GM18870 (cell line): Measurements from ENCODE around the gene PFDN2.

ENCODE experiments used
- ATAC-seq: cut with Tn5 transposase; IDR thresholded peaks from one replicate; pipeline ENCODE4 v1.9.1; 2021; ENCODE audit warnings: moderate library complexity; ENCODE audit not compliant: unreplicated experiment

Gene PFDN2

DNA sequence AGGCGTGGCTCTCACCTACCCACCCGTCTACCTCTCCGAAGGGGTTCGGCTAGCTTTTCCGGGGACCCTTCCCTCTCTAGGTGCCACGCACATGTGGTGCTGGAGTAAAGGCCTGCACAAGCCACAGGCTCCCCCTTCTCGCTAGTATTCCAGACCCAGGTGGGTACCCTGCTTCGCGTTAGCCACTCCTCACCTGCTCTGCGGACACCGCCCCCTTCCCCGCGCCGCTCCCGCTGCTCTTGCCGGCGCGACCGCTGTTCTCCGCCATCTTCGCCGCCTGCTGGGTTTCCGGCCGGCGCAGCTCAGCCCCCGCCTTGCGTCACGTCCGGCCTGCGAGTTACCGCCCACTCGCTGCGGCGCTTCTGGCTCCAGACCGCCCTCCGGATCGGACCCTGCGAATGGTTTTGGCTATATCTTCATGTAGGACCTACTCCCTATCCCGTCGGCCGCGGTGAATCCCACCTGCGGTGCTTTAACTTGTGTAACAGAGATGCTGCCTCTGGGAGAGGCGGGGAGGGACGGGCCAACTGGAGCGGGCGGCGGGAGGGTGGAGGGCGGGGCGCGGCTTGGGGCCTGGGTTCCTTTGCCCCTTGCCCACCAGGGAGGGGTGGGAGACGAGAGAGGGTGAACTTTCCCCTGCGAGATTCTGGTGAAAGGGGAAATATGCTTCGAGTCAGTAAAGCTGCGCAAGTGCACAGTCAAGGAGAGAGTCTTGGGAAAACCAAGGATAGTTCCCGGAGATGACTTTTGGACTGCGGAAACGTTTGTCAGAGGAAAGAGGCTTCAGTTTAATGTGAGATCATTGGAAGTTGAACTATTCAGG lies at the start of gene PFDN2, which contains the start of gene NIT1:
Gene PFDN2 (minus strand): TSS at position 279 of the 823 bp plus-strand sequence. CDS start 11 bp downstream, at position 268.
Gene NIT1 (plus strand): TSS at position 347 of the 823 bp plus-strand sequence. CDS start 72 bp downstream, at position 419.
- peak; percentile 53 for ATAC-seq

- ATAC-seq: no peak
Measured at GRCh38 chr1:161166669-161167548, 49.1 kb upstream of the PFDN2 start.

DNA sequence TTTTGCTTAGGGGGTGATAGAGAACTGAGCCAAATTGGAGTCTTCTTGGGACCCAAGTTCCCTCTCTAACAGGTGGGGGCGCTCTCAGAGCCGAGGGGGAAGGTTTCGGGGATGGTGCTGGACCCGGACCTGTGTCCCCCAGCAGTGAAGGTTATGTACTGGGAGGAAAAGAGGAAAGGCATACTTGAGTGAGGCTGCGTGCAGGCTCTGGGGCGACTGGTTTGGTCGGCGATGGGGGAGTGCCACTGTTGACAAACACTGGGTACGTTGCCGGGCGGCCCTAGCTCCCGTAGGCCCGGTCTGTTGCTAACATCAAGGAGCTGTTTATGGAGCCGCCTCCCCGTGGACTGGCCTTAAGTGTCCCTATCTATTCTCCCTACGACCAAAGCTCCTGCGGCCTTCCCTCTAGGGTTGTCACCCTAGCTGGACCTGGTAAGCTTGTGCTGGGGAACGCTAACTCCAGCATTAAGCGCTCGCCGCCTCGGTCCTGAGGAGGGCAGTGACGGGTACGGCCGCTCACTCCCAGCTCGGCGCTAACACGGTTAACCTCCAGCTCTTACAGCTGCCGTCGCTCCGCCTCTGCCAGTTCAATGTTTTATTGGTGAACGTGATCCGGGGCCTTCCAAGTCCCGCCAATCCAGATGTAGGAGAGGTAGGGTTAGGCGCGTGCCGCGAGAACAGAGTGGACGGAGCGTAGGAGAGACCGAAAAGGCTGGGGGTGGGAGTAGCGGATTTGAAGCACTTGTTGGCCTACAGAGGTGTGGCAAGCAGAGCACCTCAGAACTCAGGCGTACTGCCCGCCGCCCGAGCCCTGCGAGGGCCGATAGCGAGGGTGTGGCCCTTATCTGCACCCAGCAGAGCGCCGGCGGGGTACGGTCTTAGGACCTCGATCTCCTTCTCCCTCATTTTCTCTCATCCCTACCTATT lies 48.2 kb upstream of the PFDN2 start, which contains the start of gene PPOX:
Gene PPOX (plus strand): TSS at position 685 of the 927 bp plus-strand sequence. CDS start 422 bp downstream, outside the sequence.
- ATAC-seq: peak; percentile 90

DNA sequence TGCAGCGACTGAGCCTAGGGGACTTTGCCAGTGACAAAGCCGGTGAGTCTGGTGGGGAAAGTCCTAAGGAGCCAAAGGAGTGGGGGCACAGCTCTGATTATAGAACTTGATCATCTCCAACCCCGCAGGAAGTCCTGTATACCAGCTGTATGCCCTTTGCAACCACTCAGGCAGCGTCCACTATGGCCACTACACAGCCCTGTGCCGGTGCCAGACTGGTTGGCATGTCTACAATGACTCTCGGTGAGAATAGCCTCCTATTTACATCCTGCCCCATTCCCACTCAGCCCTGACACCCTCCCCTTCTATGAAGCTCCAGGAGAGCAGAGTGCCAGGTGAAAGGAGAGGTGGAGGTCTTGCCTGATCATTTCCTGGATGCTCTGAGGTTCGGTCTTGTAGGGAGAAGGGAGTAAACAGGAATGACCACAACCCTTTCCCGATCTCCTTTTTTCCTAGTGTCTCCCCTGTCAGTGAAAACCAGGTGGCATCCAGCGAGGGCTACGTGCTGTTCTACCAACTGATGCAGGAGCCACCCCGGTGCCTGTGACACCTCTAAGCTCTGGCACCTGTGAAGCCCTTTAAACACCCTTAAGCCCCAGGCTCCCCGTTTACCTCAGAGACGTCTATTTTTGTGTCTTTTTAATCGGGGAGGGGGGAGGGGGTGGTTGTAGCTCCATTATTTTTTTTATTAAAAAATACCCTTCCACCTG lies 47.2 kb upstream of the PFDN2 start:
- ATAC-seq: no peak

DNA sequence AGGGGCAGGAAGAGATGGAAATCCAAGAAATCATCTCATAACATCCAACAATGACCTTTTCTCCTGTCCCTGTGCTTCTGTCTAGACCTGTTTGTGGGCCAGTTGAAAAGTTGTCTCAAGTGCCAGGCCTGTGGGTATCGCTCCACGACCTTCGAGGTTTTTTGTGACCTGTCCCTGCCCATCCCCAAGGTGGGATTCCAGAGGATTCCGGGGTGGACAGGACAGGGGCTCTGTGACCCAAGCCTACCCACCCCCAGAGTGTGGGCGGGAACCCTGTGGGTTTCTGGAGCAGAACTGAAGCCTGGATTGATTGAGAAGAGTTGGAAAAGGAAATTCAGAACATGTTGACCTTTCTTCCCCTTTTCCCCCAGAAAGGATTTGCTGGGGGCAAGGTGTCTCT lies 46.0 kb upstream of the PFDN2 start:
- ATAC-seq: no peak

DNA sequence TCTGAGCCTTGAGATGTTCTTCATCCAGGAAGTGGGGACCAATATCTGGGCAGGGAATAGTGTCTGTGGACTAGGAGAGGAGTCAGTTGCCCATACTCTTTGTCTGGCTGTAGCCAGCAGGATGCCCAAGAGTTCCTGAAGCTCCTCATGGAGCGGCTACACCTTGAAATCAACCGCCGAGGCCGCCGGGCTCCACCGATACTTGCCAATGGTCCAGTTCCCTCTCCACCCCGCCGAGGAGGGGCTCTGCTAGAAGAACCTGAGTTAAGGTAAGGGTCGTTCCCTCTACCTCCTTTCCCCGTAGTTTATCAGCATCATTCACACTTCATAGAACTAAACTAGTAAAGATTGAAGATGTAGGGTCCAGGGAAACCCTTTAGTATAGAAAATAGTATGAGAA lies 45.0 kb upstream of the PFDN2 start:
- no peak for ATAC-seq

DNA sequence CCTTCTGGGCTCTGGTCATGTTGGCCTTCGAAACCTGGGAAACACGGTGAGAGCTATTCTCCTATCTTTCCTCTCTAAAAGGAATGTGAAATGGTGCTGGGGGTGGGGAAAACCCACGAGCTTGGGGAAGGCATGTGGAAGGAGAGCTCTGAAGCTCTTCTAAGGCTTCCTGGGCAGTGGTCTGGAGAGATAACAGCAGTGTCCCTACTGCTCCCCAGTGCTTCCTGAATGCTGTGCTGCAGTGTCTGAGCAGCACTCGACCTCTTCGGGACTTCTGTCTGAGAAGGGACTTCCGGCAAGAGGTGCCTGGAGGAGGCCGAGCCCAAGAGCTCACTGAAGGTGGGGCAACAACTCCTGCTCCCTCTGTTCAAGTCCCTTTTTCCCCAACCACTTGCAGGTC lies 44.2 kb upstream of the PFDN2 start:
- ATAC-seq: no peak

DNA sequence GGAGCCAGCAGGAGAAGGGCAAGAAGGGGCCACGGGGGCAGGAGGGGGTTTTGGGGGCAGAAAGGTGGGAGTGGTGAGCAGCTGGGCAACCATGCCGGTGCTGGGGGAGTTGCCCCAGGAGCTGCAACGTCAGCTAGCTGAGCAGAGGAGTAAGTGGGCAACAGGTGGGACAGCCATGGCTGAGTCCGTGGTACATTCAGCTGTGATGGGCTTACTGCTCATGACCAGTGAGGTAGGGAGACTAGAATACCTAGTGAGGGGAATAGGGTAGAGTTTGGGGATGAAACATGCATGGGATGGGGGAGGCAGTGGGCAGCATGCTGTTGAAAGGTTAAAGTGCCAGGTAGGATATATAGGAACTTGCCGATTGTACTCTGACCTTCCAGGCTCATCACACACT lies 43.8 kb upstream of the PFDN2 start:
- no peak for ATAC-seq

DNA sequence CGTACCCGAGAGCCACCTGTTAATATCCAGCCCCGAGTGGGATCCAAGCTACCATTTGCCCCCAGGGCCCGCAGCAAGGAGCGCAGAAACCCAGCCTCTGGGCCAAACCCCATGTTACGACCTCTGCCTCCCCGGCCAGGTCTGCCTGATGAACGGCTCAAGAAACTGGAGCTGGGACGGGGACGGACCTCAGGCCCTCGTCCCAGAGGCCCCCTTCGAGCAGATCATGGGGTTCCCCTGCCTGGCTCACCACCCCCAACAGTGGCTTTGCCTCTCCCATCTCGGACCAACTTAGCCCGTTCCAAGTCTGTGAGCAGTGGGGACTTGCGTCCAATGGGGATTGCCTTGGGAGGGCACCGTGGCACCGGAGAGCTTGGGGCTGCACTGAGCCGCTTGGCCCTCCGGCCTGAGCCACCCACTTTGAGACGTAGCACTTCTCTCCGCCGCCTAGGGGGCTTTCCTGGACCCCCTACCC lies 42.9 kb upstream of the PFDN2 start:
- ATAC-seq: no peak

DNA sequence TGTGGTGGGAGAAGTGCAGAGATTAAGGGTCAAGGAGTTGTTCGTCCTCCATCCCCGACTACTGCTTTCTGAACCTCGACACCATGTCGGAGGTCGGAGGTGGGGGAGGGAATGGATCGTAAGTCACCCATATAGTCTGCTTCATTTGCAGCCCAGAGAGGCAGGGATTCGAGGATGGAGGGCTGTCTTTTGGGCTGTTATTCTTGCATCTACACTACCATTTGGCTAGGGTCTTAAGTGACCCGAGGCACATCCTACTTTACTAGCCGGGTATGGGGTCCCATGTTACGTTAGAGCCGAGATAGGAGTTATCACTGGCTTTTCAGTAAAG lies 42.0 kb upstream of the PFDN2 start:
- ATAC-seq: no peak

GRCh38 chr1:161159087-161159912 lies 41.5 kb upstream of the PFDN2 start, which contains the start of gene USP21:
Gene USP21 (plus strand): TSS chr1:161159500. CDS start chr1:161160641, 1,141 bp downstream.
- no peak for ATAC-seq

GRCh38 chr1:161158316-161159010 lies 40.6 kb upstream of the PFDN2 start:
- ATAC-seq: no peak

GRCh38 chr1:161157867-161158266 lies 40.0 kb upstream of the PFDN2 start:
- ATAC-seq: no peak

DNA sequence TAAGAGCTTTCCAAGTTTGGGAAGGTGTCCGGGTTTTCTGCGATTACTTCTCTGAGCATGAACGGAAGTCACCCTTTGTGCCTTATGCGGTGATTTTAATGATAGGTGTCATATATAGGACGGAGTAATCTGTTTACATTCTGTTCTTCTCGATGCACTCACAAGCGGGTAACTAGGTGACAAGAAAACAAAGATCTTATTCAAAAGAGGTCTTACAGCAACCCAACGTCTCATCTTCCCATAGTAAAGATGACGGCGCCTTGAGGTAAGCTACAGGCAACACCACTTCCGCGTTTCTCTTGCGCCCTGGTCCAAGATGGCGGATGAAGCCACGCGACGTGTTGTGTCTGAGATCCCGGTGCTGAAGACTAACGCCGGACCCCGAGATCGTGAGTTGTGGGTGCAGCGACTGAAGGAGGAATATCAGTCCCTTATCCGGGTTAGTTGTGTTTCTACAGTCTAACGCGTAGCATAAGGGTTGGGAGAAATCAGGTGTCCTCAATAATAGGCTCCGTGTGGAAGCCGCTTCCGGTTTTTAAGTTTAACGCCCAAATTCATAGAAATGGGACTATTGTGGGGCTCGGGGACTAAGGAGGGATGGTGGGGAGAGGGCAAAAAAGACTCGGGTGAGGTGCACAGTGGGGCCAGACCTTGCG lies 36.0 kb upstream of the PFDN2 start, which contains the start of gene UFC1:
Gene UFC1 (plus strand): TSS at position 297 of the 656 bp plus-strand sequence. CDS start 20 bp downstream, at position 317.
- no peak for ATAC-seq

GRCh38 chr1:161153176-161153575 lies 35.3 kb upstream of the PFDN2 start:
- ATAC-seq: no peak

DNA sequence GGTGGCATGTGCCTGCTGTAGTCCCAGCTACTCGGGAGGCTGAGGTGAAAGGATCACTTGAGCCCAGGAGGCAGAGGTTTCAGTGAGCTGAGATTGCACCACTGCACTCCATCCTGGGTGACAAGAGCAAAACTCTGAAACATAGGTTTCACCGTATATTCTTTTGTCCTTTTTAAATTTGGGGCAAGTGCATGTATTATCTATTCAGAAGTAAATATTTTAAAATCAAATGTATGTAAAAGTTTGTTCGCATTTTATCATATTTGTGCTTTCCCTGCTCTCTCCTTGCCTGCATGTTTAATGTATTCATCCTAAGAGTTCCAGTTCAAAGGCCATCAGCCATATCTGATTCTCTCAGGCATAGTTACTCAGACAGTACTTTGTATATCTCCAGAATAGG lies 28.0 kb upstream of the PFDN2 start:
- ATAC-seq: no peak

- ATAC-seq: no peak
Measured at GRCh38 chr1:161140755-161141400, 23.0 kb upstream of the PFDN2 start.
